ENCODE data around the gene RFT1.

DNA sequence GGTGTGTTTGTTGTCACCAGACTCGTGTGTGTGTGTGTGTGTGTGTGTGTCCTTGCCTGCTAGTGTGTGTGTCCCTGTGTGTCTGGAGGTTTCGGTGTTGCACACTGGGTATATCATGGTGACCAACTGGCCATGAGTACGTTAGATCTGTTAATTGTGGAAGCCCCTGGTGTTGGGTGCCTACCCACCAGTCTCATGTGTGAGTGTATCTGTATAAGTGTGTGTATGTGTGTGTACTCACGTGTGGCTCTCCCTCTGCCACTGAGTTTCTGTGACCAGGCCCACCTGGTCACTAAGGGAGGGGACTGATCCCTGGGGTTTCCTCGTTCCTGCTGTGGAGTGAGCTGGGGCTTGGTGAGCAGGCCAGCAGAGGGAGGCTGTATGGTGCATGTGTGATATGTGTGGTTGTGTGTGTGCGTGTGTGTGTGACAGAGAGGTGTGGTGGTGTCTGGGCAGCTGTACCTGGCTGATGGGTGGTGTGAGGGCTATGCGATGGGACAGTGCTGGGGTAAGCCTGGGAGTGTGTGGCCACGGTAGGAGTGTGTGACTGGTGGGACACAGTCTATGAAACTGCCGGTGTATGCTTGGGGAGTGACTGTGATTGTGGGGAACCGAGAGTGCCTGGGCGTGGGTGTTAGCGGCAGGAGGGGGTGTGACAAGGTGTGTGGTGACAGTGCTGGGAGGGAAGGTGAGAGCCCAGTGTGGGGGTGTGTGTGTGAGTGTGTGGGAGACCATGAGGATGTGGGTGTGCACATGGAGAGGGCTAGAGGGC lies 32.6 kb upstream of the RFT1 start:
- TF ChIP-seq, protein P1, sequence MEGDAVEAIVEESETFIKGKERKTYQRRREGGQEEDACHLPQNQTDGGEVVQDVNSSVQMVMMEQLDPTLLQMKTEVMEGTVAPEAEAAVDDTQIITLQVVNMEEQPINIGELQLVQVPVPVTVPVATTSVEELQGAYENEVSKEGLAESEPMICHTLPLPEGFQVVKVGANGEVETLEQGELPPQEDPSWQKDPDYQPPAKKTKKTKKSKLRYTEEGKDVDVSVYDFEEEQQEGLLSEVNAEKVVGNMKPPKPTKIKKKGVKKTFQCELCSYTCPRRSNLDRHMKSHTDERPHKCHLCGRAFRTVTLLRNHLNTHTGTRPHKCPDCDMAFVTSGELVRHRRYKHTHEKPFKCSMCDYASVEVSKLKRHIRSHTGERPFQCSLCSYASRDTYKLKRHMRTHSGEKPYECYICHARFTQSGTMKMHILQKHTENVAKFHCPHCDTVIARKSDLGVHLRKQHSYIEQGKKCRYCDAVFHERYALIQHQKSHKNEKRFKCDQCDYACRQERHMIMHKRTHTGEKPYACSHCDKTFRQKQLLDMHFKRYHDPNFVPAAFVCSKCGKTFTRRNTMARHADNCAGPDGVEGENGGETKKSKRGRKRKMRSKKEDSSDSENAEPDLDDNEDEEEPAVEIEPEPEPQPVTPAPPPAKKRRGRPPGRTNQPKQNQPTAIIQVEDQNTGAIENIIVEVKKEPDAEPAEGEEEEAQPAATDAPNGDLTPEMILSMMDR (IDR thresholded peaks at IDR 0.05; ENCODE audit: low read length) = no peak
- TF ChIP-seq EZH2 (optimal IDR thresholded peaks at IDR 0.05; ENCODE audit: low read depth, low read length) (no peak), EZH2phosphoT487 (IDR thresholded peaks at IDR 0.05; ENCODE audit: low read length) (no peak)
